Astrocyte (in vitro differentiated cells and primary cell): Measurements from ENCODE around the gene RASA4B. TPM values are rescaled to one million over a fixed set of nuclear protein-coding genes. Genes with fewer than 3 reads are reported as not detected.

Experiments
- DNase-seq: peaks from one replicate; pipeline ENCODE4 v3.0.0-alpha.2; 2010; ENCODE audit warnings: low read depth
- FAIRE-seq: peaks from 2 replicates; lab custom pipeline; 2011; peaks lifted over from hg19 to GRCh38; lab: Jason Lieb, UNC
- H2AFZ ChIP-seq: 2 replicates; pipeline ENCODE4 v1.6.0; 2012; ENCODE audit warnings: low read depth, low read length, inconsistent platforms
- H3K27ac ChIP-seq: 2 replicates; pipeline ENCODE4 v1.5.1; 2011; ENCODE audit warnings: low read depth, low read length, inconsistent platforms
- H3K27me3 ChIP-seq: 2 replicates; pipeline ENCODE4 v1.6.0; 2011; ENCODE audit warnings: low read length, inconsistent platforms; ENCODE audit not compliant: insufficient read depth
- H3K36me3 ChIP-seq: 2 replicates; pipeline ENCODE4 v1.5.1; 2011; ENCODE audit warnings: low read length, inconsistent platforms; ENCODE audit not compliant: insufficient read depth
- H3K4me1 ChIP-seq: 2 replicates; pipeline ENCODE4 v1.5.1; 2011; ENCODE audit warnings: low read length, inconsistent platforms; ENCODE audit not compliant: insufficient read depth
- H3K4me2 ChIP-seq: 2 replicates; pipeline ENCODE4 v1.6.0; 2012; ENCODE audit warnings: low read length, inconsistent platforms
- H3K4me3 ChIP-seq: 2 replicates; pipeline ENCODE4 v1.5.1; 2011; ENCODE audit warnings: low read depth, mild to moderate bottlenecking, low read length, inconsistent platforms; ENCODE audit not compliant: insufficient read depth
- H3K79me2 ChIP-seq: 2 replicates; pipeline ENCODE4 v1.6.0; 2012; ENCODE audit warnings: mild to moderate bottlenecking, low read length, inconsistent platforms; ENCODE audit not compliant: insufficient read depth
- H3K9ac ChIP-seq: 2 replicates; pipeline ENCODE4 v1.6.0; 2012; ENCODE audit warnings: mild to moderate bottlenecking, low read length, inconsistent platforms
- H3K9me3 ChIP-seq: 2 replicates; pipeline ENCODE4 v1.5.1; 2012; ENCODE audit warnings: low read depth, mild to moderate bottlenecking, low read length, inconsistent platforms; ENCODE audit not compliant: insufficient read depth
- H4K20me1 ChIP-seq: 2 replicates; pipeline ENCODE4 v1.6.0; 2012; ENCODE audit warnings: low read length, inconsistent platforms; ENCODE audit not compliant: insufficient read depth
- H3K27ac Mint-ChIP-seq: one replicate; pipeline ENCODE4 v1.8.0; 2021; ENCODE audit warnings: mild to moderate bottlenecking, mixed read lengths; ENCODE audit not compliant: unreplicated experiment
- H3K27me3 Mint-ChIP-seq: one replicate; pipeline ENCODE4 v1.8.0; 2021; ENCODE audit warnings: low read depth, mixed read lengths; ENCODE audit not compliant: unreplicated experiment
- H3K36me3 Mint-ChIP-seq: one replicate; pipeline ENCODE4 v1.8.0; 2021; ENCODE audit warnings: low read depth, mixed read lengths; ENCODE audit not compliant: unreplicated experiment
- H3K4me1 Mint-ChIP-seq: one replicate; pipeline ENCODE4 v1.8.0; 2021; ENCODE audit warnings: low read depth, mixed read lengths; ENCODE audit not compliant: unreplicated experiment
- H3K4me3 Mint-ChIP-seq: one replicate; pipeline ENCODE4 v1.8.0; 2021; ENCODE audit warnings: mild to moderate bottlenecking, moderate library complexity, mixed read lengths; ENCODE audit not compliant: unreplicated experiment
- H3K9me3 Mint-ChIP-seq: one replicate; pipeline ENCODE4 v1.8.0; 2021; ENCODE audit warnings: mild to moderate bottlenecking, mixed read lengths; ENCODE audit not compliant: unreplicated experiment
- EZH2 ChIP-seq: IDR thresholded peaks from 2 replicates; pipeline ENCODE4 v1.6.1; 2012; ENCODE audit warnings: mild to moderate bottlenecking, low read length, inconsistent platforms; ENCODE audit not compliant: insufficient read depth
- total RNA-seq: library from RNA; stranded (reverse); gene quantifications from 2 replicates; pipeline ENCODE4 v1.2.1, GENCODE V29; 2021
- TF ChIP-seq, protein P1 (sequence below): IDR thresholded peaks from 2 replicates; pipeline ENCODE4 v1.5.1; 2011; ENCODE audit warnings: low read depth, mild to moderate bottlenecking, inconsistent platforms, low read length, moderate library complexity; ENCODE audit not compliant: insufficient read depth

RASA4B gene
- total RNA-seq, 1 donor from 2014 or later, result 1.1 TPM

GRCh38 chr7:102459221-102459844 is 58.2 kb downstream of the RASA4B start:
- Mint-ChIP-seq H3K27ac (no peak overlapping the region), H3K4me1 (peaks cover 13% of the 10 kb centered on the region), H3K9me3 (no peaks in the 10 kb centered on the region), H3K27me3 (no peaks in the 10 kb centered on the region), H3K36me3 (peaks cover 4% of the 10 kb centered on the region), H3K4me3 (no peak overlapping the region)
- Histone ChIP-seq H3K4me3 (no peak overlapping the region), H3K9ac (no peak overlapping the region), H3K36me3 (peaks cover 5% of the 10 kb centered on the region), H3K27ac (no peak overlapping the region), H3K79me2 (peaks cover 26% of the 10 kb centered on the region), H4K20me1 (peaks cover 18% of the 10 kb centered on the region), H3K27me3 (no peaks in the 10 kb centered on the region), H3K4me1 (peaks cover 6% of the 10 kb centered on the region), H2AFZ (no peak overlapping the region), H3K9me3 (no peaks in the 10 kb centered on the region), H3K4me2 (no peak overlapping the region)
- TF ChIP-seq, protein P1, sequence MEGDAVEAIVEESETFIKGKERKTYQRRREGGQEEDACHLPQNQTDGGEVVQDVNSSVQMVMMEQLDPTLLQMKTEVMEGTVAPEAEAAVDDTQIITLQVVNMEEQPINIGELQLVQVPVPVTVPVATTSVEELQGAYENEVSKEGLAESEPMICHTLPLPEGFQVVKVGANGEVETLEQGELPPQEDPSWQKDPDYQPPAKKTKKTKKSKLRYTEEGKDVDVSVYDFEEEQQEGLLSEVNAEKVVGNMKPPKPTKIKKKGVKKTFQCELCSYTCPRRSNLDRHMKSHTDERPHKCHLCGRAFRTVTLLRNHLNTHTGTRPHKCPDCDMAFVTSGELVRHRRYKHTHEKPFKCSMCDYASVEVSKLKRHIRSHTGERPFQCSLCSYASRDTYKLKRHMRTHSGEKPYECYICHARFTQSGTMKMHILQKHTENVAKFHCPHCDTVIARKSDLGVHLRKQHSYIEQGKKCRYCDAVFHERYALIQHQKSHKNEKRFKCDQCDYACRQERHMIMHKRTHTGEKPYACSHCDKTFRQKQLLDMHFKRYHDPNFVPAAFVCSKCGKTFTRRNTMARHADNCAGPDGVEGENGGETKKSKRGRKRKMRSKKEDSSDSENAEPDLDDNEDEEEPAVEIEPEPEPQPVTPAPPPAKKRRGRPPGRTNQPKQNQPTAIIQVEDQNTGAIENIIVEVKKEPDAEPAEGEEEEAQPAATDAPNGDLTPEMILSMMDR, result no peak
- no peak for TF ChIP-seq EZH2
- DNase-seq (no peak), FAIRE-seq (no peak)

GRCh38 chr7:102457352-102457924 is 60.1 kb downstream of the RASA4B start:
- Histone ChIP-seq H3K36me3 (peaks cover 5% of the 10 kb centered on the region), H3K4me1 (peaks cover 6% of the 10 kb centered on the region), H3K27me3 (no peaks in the 10 kb centered on the region), H3K9ac (peak overlapping the region; percentile 1), H3K4me2 (no peak overlapping the region), H3K79me2 (peaks cover 12% of the 10 kb centered on the region), H2AFZ (no peak overlapping the region), H3K27ac (no peak overlapping the region), H3K4me3 (no peak overlapping the region), H4K20me1 (peaks cover 18% of the 10 kb centered on the region), H3K9me3 (no peaks in the 10 kb centered on the region)
- DNase-seq, result no peak
- Mint-ChIP-seq H3K9me3 (no peaks in the 10 kb centered on the region), H3K4me3 (no peak overlapping the region), H3K27me3 (no peaks in the 10 kb centered on the region), H3K4me1 (peaks cover 9% of the 10 kb centered on the region), H3K36me3 (peaks cover 4% of the 10 kb centered on the region), H3K27ac (no peak overlapping the region)
- no peak for FAIRE-seq
- TF ChIP-seq, protein P1, result no peak
- no peak for TF ChIP-seq EZH2

- peaks cover 13% of the 10 kb centered on the region for H4K20me1 ChIP-seq
- no peak overlapping the region for H2AFZ ChIP-seq
- H3K9me3 ChIP-seq, result no peaks in the 10 kb centered on the region
- no peak overlapping the region for H3K27ac ChIP-seq
- H3K36me3 Mint-ChIP-seq, result peaks cover 4% of the 10 kb centered on the region
- no peaks in the 10 kb centered on the region for H3K27me3 ChIP-seq
- H3K27me3 Mint-ChIP-seq, result no peaks in the 10 kb centered on the region
- peak overlapping the region; percentile 35 for H3K4me2 ChIP-seq
- H3K4me1 Mint-ChIP-seq, result peaks cover 9% of the 10 kb centered on the region
- H3K4me3 Mint-ChIP-seq, result no peak overlapping the region
- peak; percentile 63 for DNase-seq
- peaks cover 2% of the 10 kb centered on the region for H3K79me2 ChIP-seq
- no peak overlapping the region for H3K9ac ChIP-seq
- no peak for TF ChIP-seq EZH2
- TF ChIP-seq, protein P1, result no peak
- peak overlapping the region; percentile 58 for H3K27ac Mint-ChIP-seq
- peaks cover 5% of the 10 kb centered on the region for H3K36me3 ChIP-seq
- H3K4me1 ChIP-seq, result peaks cover 11% of the 10 kb centered on the region
- no peak for FAIRE-seq
- no peaks in the 10 kb centered on the region for H3K9me3 Mint-ChIP-seq
- no peak overlapping the region for H3K4me3 ChIP-seq
Measured at GRCh38 chr7:102456327-102456726, 61.2 kb downstream of the RASA4B start.
